H54 (cell line): ENCODE results near the gene GP1BB.

Experiments
- DNase-seq: peaks from one replicate; pipeline ENCODE4 v3.0.0; 2011; ENCODE audit warnings: low spot score, mixed read lengths; ENCODE audit not compliant: insufficient read length
- FAIRE-seq: peaks from 3 replicates; lab custom pipeline; 2011; peaks lifted over from hg19 to GRCh38; lab: Jason Lieb, UNC
- POLR2A ChIP-seq: IDR thresholded peaks from 2 replicates; pipeline ENCODE4 v1.6.1; 2011; ENCODE audit warnings: low read depth, mild to moderate bottlenecking, low read length

The GP1BB gene

DNA sequence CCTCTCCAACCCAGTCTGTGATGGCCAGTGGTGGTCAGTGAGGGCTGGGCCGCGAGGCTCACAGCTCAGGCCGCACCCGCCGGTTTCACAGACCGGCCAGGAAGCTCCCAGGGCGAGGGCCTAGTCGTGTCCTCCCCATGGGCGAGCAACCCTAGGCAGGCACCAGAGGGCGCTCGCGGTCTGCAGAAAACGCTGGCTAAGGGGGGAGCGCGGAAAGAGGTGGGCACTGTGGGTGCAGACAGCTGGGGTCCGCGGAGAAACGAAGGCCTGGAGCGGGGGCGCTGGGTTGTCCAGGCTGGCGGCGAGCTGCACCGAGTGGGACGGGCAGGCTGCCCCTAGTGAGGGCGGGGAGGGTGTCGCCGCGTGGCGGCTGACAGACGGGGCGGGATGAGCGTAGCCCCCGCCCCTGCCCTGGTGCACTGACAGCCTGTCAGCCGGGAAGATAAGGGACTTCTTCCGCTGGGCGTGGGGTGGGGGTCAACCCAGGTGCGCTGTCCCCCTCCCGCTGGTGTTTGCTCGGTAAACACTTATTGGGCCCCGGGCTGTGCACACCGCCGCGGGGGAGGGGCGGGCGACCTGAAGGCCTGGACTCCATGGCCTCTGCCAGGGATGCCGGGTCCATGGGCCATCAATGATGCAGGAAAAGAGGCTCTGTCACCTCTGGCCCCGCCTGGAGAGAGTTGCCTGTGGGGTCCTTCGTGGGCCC is 7.5 kb downstream of the GP1BB start:
- peak; percentile 89 for DNase-seq
- no peak for FAIRE-seq
- TF ChIP-seq POLR2A, result no peak

DNA sequence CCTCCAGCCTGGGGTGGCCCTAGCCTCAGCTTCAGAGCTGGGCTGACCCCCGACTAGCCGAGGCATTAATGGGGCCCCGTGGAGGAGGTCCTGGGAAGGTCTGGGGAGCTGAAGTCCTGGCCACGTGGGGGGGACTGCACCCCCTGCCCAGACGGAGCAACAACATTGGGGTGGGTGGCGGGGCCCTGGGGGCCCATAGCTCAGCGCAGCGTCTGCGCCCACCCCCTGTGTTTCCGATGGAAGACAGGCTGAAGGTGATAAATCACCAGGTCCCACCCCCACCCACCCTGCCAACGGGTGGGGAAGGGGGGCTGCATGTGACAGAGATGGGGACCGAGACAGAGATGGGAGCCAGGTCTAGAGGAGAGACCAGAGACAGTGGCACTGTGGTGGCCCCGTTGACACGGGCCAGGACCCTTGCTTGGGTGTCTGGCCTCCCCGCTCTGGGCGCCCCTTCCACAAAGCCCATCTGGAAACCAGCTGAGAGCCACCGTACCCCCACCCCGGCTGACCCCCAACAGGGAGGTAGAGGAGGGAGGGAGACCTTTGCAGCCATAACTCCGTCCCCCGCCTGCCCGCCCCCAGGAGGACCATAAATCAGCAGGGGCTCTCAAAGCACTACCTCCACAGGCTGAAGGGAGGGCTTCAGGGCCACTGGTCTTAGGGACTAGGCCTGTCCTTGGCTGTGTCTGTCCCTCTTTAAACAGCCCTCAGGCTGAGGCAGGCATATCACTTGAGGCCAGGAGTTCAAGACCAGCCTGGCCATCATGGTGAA is 8.2 kb downstream of the GP1BB start:
- FAIRE-seq, result no peak
- no peak for DNase-seq
- TF ChIP-seq POLR2A, result no peak

DNA sequence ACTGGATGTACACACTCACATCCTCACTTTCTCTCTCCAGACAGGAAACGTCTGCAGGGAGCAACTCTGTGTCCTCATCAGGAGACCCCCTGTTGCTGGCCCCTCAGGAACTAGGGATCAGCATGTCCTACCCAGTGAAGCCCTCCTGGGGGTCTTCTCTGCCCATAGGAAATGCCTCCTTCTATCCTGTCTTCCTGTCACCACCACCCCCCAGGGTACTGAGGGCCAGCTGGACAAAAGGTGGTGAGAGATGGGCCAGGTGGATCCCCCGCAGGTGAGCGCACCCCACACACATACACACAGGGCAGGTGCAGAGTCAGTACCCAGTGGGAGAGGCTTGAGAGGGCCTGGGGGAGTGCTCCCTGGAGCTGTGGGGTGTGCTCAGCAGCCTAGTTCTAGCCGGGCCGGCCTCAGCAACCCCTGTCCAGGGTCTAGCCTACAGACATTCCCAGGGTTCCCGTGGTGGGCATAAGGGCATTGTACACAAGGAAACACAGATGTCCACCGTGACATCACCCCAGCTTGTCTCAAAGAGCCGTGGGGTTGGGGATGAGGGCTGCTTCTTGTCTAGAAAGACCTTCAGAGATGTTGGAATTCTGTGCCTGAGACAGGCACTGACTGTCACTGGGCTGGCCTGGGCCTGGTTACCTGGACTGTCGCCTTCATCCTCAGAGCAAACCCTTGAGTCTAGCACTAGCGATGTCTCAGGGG is 9.2 kb downstream of the GP1BB start:
- TF ChIP-seq POLR2A, result no peak
- no peak for DNase-seq
- FAIRE-seq, result no peak

DNA sequence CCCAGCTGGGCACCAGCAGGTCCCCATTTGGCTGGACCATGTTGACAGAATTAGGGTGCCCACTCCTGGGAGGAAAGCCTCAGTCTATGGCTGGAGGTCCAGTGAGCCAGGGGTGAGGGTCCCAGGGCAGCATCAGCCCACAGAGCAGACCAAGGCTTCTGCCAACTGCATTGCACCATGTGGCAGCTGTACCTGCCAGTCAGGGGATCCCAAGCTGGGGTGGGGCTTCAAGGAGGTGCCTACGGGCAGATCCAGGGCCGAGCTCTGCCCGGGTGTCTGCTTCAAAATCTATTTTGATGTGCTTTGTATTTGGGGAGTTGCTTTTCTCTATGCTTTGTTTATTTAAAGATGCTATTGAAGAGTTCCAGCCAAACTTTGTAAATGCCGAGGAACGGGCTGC is 10.4 kb downstream of the GP1BB start:
- no peak for FAIRE-seq
- no peak for TF ChIP-seq POLR2A

DNA sequence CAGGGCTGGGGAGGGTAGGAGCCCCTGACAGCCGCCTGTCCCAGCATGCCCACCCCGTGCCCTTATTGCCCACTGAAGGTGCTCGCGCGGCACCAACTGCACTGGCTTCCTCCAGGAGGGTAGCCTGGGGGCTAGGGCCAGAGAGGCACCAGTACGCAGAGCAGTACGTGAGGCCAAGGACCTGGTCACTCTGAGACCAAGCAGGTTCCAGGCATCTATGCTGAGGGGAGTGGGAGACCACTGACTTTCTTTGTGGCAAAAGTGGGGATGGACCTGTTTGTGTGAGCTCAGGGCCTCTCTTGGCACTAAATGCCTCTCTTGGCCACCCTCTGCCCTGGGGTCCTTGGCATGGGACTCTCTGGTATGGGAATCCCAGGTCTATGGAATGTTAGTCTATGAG is 10.8 kb downstream of the GP1BB start:
- FAIRE-seq, result no peak
- no peak for DNase-seq
- no peak for TF ChIP-seq POLR2A

More for the DNA sequence above, 10.4 kb downstream of the GP1BB start:
- DNase-seq, result no peak

DNA sequence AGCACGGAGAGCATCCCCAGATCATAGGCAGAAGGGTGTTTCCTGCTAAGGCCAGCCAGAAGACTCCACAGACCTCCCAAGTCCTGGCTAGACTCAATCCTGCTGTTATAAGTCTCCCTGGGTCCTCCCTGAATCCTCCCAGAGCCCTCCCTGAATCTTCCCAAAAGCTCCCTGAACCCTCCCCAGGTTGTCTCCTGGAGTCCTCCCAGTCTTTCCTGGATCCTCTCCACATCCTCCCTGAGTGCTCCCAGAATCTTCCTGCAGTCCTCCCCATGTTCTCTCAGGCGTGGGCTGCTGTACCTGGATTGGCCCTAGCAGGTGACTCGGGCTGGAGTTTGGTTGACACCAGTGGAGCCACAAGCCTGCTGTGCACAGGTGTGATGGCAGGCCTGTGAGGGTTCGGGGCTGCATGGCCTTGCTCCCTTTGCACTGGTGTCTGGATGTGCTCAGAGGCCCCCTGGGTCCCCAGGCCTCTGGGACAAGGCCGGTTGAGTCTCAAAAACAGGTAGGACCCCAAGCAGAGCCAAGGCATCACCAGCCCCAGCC is 11.6 kb downstream of the GP1BB start:
- no peak for TF ChIP-seq POLR2A
- FAIRE-seq (no peak), DNase-seq (no peak)

DNA sequence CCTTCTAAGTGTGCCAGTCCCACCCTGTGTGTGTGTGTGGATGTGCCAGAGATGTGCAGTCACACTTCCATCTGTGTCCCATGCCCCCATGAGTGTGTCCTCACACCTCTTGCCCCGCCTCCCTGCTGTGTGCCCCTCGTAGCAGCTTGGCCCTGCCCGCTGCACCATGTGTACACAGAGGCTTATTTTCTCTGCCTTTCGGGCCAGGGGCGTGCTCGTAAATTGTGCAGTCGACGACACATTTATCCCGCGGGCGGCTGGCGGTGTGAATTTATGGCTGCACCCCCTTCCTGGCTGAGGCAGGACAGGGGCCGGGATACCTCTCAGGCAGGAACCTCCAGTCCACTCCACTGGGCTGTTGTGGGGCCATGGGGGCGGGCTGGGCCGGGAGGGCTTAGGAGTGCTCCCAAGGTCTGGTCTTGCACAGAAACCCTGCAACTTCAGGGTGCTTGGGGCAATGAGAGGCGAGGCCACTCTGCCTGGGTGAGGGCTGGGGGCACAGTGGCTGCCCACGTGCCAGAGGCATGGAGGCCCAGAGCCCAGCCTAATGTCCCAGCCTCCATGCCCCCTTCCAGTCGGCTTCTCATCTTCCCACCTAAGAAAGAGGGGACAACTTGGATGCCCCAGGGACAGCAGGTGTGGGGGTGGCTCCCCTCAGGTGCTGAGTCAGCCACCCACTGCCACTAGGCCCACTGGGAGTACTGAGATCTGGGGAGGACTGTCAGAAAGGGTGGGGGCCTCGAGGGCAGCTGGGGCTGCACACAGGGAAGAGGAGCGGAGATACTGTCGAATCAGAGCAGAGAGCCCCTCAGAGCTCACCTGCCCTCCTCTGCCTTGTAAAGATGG is 12.5 kb downstream of the GP1BB start:
- FAIRE-seq (no peak), DNase-seq (no peak)
- TF ChIP-seq POLR2A, result no peak

DNA sequence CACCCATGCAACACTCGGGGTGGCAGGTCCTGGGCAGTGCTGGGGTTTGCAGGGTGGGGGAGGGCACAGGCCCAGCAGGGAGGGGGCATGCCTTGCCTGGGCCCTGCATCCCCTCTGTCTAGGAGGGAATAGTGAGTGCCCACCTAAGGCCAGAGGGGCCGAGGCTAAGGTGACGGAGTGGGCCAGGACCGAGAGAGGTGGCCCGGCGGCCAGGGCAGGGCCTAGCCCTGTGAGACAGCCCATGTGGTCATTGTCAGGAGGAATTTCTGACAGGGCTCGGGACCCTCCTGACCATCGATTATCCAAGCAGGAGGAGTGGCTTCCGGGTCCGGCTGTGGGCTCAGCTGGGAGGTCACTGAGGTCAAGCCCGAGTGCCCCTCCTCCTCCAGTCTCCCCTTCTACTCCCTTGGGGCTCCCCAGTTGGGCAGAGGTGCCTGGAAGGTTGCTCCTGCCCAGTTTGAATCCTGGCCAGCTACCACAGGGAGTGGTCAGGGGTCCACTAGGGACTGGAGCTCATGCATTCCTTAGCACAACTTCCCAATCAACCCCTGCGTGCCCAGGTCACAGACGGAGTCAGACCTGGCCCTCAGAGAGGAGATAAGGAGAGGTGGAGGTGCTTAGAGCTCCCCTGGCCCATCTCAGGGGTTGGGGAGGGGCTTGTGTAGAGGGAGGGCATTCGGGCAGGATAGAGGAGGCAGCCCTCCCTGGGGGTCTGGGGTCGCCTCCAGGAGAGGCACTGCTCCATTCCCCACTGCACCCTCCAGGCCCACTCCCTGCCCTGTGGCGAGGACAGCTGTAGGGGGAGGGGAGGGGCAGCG is 14.7 kb downstream of the GP1BB start:
- FAIRE-seq, result no peak
- TF ChIP-seq POLR2A, result no peak

DNA sequence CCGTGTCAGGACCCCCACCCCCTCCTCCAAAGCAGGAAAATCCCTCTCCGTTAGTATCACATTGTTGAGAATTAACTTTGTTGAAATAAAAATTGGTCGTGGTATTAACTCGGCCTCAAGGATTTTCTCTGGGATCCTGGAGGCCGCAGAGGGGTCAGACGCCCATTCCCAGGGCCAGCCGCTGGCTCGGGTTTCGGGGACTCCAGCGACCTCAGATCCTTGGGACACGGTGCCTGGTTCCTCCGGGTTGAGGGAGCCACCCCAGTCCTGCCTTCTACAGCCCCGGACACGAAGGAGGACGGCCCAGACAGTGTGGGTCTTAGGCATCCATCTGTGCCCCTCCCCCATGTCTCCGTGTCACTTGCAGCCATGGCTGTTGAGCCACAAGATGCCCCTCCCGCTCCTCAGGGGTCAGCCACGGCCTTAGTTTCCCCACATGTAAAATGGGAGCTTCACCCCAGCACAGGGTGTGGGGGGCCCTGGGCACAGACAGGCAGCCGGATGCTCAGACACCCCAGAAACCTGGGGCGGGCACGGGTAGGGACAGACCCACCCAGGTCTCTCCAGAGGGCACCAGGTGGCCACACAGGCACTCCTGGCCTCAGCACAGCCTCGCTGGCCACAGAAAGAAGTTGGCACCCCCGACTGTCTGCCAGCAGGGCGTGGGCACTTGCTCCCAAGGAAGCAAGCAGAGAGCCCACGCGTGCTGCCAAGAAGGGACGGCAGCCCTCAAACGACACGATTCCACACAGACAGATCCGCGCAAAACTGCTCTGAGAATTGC is 15.5 kb downstream of the GP1BB start:
- DNase-seq (no peak), FAIRE-seq (no peak)
- TF ChIP-seq POLR2A, result no peak

More for the DNA sequence above, 14.7 kb downstream of the GP1BB start:
- DNase-seq, result no peak

DNA sequence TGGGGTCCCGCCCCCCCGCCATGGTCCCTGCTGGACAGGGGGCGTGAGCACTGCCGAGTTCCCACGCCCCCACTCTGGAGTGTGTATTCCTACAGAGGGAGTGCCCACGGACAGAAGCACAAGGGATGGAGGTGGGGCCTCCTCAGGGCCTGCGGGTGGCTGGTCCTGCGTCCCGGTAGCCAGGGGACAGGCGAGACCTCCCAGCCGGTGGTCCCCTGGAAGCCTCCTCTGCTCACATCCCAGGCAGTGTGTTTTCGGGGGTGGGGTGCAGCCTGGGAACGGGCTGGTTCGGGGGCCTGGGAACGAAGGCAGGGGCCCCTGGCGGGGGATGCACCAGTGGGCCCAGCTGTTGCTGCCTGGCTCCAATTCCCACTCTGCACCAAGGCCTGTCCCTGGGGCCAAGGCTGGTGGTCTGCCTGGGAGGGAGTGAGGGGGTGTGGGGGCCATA is 16.1 kb downstream of the GP1BB start:
- TF ChIP-seq POLR2A, result no peak
- FAIRE-seq (no peak), DNase-seq (no peak)

DNA sequence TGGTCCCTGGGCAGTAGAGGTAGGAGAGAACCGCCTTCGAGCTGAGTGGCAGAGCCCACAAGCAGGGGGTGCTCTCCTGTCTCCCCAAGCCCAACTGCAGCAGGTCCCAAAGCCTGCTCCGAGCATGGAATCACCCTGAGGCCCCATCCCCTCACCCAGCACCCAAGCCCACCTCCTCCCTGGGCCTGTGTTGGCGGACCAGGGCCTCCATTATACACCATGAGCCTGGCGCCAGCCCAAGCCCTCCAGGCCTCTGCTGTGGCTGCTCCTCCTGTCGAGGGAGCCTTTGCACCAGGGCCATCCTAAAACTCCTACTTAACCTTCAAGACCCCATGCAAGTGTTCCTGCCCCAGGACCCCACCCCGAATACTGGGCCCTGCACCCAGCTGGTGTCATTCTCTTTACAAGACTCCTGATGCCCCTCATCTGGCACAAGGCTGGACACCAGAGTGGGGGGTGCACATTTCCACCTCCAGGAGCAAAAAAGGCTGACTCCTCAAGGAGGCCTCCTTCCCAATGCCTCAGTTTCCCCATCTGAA is 16.6 kb downstream of the GP1BB start:
- TF ChIP-seq POLR2A, result no peak
- FAIRE-seq, result no peak
- DNase-seq, result no peak
